SKM-1 treated with dmso at 0.1 percent for 144 hours (cell line): Measurements from ENCODE around the gene PARN.

Source experiments
- DNase-seq: peaks from one replicate; lab custom pipeline; 2025; ENCODE audit not compliant: unreplicated experiment; lab: John Stamatoyannopoulos, UW

Gene PARN

GRCh38 chr16:14501331-14502255 is 128.5 kb downstream of the PARN start:
- no peak for DNase-seq

GRCh38 chr16:14500791-14501190 is 129.3 kb downstream of the PARN start:
- DNase-seq: no peak

- no peak for DNase-seq
These were observed 130.9 kb downstream of the PARN start for GRCh38 chr16:14499110-14499509.

- no peak for DNase-seq
These were observed 132.6 kb downstream of the PARN start for GRCh38 chr16:14497245-14498082.

GRCh38 chr16:14496786-14497185 is 133.3 kb downstream of the PARN start:
- no peak for DNase-seq

GRCh38 chr16:14496047-14496770 is 133.9 kb downstream of the PARN start:
- no peak for DNase-seq

GRCh38 chr16:14495213-14496046 is 134.6 kb downstream of the PARN start:
- no peak for DNase-seq

- no peak for DNase-seq
These were observed 135.6 kb downstream of the PARN start for GRCh38 chr16:14494396-14494966.

GRCh38 chr16:14493791-14494190 is 136.3 kb downstream of the PARN start:
- DNase-seq: no peak

GRCh38 chr16:14492614-14493013 is 137.4 kb downstream of the PARN start:
- DNase-seq: no peak

GRCh38 chr16:14491861-14492529 is 138.1 kb downstream of the PARN start:
- no peak for DNase-seq

GRCh38 chr16:14490235-14490634 is 139.8 kb downstream of the PARN start:
- DNase-seq: no peak

GRCh38 chr16:14489460-14489859 is 140.6 kb downstream of the PARN start:
- DNase-seq: no peak

- DNase-seq: no peak
These were observed 142.5 kb downstream of the PARN start for GRCh38 chr16:14487579-14487978.

GRCh38 chr16:14486520-14487303 is 143.3 kb downstream of the PARN start:
- no peak for DNase-seq

- DNase-seq: no peak
These were observed 144.1 kb downstream of the PARN start for GRCh38 chr16:14485811-14486519.

GRCh38 chr16:14485121-14485551 is 144.9 kb downstream of the PARN start:
- DNase-seq: no peak

- no peak for DNase-seq
These were observed 146.2 kb downstream of the PARN start for GRCh38 chr16:14483819-14484385.
